GM11168 (cell line): Measurements from ENCODE around the gene TMEM235.

Experiments
- in situ Hi-C: fragments of 300-500 bp; cut with MboI; formaldehyde crosslinking; loops from one replicate; pipeline ENCODE4 v1.12.0; 2022; ENCODE audit warnings: low sequenced_read_pairs; ENCODE audit not compliant: unreplicated experiment

Gene TMEM235

DNA sequence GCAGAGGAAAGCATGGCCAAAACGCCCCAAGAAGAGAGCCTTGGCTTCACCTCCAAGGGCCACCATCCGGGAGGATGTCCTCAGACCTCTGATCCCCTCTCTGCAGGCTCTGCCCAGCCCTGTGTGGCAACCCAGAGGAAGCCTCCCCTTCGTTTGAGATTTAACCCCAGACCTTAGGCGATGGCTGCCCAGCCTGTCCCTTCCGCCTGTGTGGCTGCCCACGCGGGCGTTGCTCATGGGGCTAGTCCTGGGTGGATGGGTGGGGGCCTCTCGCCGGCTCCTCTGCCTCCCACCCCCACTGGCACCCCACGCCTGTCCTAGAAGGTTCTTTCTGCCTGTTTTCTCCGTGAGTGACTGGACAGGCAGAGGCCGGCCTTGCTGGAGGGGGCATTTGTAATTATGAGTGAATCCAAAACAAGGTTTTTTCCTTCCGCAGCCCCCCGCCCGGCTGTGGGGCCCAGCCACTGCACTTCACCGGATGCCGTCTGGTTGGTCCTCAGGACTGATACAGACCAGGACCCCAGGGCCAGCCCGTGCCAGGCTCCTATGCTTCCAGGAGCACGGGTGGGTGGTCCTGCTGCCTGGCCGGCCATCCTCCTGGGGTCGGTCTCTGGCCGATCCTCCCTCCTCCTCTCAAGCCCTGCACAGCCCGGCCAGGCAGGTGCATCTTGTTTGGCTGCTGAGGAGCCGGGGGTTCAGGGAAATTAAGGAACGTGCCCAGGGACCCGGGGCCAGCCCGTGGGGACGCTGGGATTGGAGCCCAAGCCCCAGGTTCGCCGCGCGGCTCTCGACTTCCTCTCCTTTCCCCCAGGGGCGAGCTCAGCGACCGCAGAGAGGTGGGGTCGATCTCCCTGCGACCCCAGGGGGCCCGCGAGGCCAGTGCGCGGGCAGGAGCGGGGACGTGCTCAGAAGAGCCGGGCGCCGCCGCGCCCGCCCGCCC lies at the start of gene TMEM235:
TMEM235 (plus strand) TSS at position 636 of the 940 bp plus-strand sequence. CDS start 393 bp downstream, outside the sequence.
- in situ Hi-C loops, result no loop called here

DNA sequence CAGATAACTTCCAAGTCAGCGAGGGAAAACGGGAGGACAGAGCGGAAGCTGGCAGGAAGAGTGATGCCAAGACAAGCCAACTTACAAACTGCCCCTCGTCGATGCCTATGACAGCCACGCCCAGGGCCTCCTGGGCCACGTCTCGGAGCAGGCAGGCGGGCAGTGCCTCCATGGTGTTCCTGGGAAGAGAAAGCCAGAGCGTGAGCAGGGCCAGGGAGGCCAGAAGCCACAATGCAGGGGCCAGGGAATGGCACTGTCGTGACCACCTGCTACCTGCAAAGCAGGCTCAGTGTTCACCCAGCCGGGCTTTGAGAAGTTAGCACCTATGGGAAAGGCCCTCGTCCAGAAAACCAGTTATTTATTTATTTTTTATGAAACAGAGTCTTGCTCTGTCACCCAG lies 48.9 kb upstream of the TMEM235 start:
- in situ Hi-C loops, result no loop called here

DNA sequence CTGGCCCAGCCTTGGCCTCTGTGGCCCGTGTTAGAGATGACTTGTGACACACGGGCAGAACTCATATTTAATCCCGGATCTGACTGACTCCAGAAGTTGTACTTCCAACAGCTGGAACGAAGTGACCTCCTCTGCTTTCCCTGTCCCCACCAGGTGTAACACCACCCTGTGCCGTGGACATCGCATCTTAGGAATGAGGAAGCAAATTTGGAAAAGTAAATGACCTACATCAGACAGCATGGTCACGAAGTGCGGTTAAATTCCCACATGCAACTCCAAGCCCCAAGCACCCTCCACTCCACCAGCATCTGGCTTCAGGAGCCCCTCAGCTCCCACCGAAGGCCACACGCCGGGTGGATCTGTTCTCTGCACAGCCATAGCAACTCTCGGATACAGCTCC lies 47.5 kb upstream of the TMEM235 start:
- in situ Hi-C loops, result no loop called here

DNA sequence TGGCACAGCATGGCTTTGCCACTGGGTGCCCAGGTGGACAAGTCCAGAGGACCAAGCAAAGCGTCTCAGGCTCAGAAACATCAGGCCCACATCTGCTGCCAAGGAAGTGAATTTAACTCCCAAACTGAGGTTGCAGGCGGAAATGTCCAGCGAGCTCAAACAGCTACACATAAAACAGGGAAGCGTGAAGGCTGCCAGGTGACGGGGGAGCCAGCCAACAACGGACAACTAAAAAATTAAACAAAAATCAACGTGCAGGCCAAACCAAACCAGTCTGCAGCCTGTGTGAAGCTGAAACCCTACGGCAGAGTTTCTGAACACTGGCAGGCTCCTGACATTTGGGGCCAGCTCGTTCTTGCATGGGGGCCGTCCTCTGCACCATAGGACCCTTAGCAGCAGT lies 47.1 kb upstream of the TMEM235 start:
- in situ Hi-C loops, result no loop called here

DNA sequence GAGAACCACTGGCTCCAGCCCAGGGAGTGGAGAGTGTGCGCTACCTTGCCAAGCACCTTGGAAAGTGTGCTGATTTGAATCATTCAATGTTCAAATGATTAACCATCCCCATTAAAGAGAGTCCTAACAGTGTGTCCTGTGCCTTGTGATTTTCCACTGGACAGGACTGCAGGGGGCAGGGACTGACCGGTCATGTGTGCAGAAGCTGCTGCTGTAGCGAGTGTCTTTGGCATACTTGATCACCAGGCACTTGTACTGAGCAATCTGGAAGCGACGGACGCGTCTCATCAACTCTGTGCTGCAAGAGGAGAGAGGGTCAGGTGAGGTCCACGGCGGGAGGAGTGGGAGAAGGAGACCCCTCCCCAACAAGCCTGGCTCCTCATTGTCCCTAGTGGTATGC lies 46.6 kb upstream of the TMEM235 start:
- in situ Hi-C loops, result no loop called here

DNA sequence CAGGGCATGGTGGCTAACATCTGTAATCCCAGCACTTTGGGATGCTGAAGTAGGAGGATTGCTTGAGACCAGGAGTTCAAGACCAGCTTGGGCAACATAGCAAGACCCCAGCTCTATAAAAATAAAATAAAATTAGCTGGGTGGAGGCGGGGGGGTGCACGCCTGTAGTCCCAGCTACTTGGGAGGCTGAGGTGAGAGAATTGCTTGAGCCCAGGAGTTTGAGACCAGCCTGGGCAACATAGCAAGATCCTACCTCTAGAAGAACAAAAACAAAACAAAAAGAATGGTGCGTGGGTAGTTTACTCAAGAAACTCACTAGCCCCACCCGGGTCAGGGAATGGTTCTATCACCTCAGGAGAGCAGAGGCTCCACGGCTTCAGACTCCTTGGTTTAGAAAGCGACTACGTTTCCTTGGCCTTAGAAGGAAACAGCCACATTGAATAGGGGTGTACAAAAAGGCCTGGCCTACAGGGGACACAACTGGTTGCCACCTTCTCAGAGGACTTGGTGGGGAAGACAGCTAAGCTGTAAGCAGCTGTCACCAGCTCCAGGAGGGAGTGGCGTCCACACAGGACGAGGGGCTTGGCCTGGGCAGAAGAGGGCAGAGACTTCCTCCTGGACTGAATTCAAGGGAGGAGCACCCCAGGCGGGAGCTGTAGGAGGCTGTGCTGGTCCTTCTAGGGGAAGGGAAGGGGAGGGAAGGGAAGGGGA lies 45.3 kb upstream of the TMEM235 start:
- in situ Hi-C loops, result no loop called here

DNA sequence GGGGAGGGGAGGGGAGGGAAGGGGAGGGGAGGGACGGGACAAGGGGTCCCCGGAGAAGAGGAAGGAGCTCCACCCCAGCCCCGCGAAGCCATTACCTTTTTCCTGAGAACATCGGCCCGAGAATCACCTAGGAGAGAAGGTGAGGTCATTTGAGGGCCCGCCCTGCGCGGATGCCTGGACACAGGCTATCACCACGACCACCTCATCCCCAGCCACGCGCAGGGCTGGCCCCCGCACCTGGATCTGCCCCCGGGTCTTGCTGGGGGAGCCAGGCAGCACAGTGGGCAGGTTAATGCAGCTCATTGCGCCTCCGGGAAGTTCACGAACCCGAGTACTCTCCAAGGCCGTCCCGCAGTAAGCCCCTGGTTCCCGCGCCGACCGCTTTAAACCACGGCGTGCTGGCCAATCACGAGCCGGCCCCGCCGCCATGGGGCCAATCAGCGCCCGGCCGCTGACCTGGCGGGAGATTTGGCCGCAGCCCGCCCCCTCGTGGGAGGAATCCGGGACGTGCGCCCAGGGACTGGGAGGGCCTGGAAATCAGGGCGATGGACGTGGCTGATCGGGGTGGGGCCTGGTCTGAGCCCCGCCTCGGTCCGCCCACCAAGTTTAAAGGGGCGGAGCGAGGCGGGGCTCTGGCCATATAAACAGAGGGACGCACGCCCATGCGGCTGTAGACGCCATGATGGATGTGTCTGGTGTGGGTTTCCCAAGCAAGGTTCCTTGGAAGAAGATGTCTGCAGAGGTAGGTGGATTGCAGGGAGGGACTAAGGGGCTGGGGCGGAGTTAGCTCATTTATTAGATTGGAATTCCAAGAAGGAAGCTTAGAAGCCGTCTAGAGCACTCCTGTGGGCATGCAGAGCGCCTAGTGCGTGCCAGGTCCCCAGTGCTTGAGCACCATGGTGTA lies 44.5 kb upstream of the TMEM235 start, which contains the start of the genes AFMID and TK1:
AFMID (plus strand) TSS at position 671 of the 904 bp plus-strand sequence; CDS start at position 680, 9 bp downstream.
TK1 (minus strand) TSS at position 361 of the 904 bp plus-strand sequence; CDS start at position 303, 58 bp downstream.
- in situ Hi-C loops, result no loop called here

DNA sequence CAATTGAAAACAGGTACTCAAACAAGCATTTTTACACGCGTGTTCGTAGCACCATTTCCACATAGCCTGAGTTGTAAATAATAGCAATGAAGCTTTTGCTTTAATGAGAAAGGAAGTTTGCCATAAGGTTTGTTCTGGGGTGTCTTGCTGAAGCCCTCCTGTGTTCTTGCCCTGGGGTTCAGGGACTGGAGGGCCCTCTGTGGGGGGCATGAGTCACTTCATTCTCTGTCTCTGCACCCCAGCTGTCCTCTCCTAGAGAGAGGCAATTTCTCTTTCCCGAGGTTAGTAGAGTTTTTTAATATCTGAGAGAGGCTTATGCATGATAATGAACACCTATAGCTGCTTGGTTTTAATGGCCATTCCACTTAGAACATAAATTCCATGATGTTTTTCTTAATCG lies 34.7 kb upstream of the TMEM235 start:
- in situ Hi-C loops, result no loop called here

DNA sequence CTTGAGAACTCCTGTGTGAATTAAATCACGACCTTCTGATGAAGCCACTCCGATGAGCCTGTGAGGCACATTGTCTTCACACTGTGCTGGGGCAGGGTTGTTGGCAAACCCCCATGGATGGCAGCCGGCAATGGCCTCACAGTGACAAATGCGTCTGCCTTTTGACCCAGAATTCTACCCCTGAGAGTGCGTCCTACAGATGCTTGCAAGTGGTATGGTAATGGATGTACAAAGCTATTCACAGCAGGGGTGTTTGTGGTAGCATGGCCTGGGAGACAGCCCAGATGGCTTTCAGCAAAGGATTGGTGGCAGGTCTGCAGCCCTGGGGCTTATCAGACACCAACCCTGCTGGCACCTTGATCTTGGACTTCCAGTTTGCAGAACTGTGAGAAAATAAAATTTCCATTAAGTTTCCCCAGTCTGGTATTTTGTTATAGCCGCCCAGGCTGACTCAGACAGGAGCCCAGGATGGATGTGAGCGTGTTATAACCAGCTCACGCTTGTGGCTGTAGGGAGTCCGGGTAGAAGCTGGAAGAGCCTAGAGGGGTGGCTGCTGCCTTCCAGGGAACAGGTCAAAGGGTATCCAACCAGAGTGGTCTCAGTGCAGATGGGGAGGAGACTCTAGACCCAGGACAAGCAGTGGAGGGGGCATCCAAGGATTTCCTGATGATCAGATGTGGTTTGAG lies 34.1 kb upstream of the TMEM235 start:
- in situ Hi-C loops, result no loop called here

DNA sequence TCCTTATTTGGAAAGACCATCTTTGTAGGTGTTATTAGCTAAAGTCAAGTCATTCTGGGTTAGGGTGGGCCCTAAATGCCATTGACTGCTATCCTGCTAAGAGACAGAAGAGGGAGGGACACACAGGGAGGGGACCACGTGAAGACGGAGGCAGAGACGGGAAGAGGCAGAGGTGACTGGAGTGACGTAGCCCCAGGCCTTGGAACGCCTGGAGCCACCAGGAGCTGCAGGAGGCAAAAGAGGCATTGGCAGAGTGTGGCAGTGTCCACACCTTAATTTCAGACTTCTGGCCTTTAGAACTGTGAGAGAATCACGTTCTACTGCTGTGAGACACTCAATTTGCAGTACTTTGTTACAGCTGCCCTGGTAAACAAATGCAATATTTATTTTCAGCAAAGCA lies 31.0 kb upstream of the TMEM235 start:
- in situ Hi-C loops, result no loop called here

DNA sequence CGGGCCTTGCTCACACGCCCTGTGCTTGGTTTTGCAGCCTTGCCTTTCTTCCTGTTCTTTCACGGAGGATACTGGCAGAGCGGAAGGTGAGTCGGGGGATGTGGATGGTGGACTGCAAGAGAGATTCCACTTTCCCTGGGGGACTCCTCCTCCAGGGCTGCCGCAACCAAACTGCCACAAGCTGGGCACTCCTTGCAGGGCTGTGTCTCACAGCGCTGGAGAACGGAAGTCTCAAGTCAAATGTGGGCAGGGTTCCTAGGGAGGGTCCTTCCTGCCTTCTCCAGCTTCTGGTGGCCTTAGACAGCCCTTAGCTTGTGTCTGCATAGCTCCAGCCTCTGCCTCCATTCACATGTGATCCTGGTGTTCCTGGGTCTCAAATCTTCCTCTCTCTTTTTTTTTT lies 28.8 kb upstream of the TMEM235 start:
- in situ Hi-C loops, result no loop called here

DNA sequence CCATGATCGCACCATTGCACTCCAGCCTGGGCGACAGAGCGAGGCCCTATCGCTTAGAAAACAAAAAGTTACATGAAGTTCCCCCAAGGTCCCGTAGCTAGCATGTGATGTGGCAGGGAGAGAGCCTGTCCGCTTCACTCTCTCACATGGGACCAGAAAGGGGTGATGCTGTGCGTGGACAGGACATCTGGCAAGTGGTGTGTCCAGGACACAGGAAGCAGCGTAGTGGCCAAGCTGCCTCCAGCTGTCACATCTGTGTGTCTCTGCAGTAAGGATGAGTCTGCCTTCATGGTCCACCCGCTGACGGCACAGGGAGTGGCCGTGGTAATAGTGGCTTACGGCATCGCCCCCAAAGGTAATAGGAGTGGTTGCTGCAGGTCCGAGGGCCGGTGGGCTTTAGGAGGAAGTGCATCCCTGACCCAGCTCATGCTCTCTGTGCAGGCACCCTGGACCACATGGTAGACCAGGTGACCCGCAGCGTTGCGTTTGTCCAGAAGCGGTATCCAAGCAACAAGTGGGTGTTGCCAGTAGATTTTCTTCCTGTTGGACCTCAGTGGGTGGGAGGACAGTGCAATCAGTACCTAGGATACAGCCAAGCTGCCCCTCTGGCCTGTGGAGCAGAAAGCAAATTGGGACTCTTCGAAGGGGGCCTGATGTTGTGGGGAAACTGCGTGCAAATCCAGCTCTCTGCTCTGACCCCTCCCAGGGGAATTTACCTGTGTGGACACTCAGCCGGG lies 26.9 kb upstream of the TMEM235 start:
- in situ Hi-C loops, result no loop called here

DNA sequence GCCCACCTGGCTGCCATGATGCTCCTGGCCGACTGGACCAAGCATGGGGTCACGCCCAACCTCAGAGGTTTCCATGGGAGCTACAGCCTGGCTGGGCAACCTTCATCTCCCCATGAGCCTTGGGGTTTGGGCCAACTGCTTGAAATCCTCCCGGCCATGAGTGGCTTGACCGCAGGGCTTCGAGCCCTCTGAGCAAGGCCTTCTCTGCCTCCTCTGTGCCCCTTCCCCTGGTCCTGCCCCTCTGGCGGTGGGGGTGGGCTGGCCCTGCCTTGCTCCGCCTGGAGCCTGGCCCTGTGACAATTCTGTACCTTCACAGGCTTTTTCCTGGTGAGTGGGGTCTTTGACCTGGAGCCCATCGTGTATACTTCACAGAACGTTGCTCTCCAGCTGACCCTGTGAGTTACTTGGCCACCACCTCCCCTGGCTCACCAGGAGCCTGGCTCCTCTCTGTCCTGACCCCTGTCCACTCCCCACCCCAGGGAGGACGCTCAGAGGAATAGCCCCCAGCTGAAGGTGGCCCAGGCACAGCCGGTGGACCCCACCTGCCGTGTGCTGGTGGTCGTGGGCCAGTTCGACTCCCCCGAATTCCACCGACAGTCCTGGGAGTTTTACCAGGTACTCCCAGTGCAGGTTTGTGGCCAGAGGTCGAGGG lies 26.2 kb upstream of the TMEM235 start:
- in situ Hi-C loops, result no loop called here

DNA sequence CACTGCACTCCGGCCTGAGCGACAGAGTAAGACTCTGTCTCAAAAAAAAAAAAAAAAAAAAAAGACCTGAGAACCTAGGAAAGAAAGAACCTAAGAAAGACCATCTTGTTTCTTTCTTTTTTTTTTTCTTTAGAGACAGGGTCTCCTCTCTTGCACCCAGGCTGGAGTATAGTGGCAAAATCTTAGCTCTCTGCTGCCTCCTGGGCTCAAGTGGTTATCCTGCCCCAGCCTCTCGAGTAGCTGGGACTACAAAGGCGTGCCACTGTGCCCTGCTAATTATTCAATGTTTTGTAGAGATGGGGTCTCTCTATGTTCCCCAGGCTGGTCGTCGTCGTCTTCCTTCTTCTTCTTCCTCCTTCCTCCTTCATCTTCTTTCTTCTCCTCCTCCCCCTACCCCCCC lies 25.1 kb upstream of the TMEM235 start:
- in situ Hi-C loops, result no loop called here

DNA sequence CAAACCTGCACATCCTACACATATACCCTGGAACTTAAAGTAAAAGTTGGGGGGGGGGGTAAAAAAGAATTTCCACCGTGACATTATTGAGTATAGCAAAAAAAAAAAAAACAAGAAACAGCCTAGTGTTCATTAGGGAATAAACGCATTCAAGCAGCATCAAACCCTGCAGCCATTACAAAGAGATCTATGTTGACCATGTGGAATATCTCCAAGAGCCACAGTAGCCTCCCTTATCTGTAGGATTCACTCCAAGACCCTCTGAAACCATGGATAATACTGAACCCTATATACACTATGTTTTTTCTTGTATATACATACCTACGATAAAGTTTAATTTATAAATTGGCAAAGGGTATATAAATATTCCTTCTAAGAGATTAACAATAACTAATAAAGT lies 22.9 kb upstream of the TMEM235 start:
- in situ Hi-C loops, result no loop called here

DNA sequence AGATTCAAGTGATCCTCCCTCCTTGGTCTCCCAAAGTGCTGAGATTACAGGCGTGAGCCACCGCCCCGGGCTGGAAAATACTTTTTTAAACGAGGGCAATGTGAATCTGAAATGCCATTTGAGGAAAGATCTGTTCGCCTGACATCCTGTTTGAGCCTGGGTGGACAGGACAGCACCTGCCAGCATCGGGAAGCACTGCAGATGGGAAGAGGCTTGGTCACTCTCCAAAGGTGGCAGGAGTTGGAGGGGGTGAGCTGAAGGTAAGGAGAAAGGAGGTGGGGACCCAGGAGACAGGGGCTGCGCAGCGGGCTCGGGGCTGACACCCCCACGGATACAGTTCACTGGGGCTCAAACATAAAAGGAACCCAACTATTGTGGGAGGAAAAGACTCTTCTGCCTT lies 21.3 kb upstream of the TMEM235 start:
- in situ Hi-C loops, result no loop called here

DNA sequence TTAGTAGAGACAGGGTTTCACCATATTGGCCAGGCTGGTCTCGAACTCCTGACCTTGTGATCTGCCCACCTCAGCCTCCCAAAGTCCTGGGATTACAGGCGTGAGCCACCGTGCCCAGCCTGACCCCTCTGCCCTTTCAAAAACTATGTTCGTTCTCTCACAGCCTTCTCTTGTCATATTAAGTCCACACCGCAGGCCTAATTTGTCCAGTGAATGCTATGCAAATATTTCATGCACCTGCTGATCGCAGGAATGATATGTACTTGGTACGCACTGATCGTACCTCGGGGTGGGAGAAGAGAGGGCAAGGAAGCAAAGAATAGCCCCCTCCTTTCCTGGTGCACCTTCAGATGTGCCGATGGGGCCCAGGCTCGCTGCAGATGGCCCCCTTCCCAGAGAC lies 20.4 kb upstream of the TMEM235 start:
- in situ Hi-C loops, result no loop called here

DNA sequence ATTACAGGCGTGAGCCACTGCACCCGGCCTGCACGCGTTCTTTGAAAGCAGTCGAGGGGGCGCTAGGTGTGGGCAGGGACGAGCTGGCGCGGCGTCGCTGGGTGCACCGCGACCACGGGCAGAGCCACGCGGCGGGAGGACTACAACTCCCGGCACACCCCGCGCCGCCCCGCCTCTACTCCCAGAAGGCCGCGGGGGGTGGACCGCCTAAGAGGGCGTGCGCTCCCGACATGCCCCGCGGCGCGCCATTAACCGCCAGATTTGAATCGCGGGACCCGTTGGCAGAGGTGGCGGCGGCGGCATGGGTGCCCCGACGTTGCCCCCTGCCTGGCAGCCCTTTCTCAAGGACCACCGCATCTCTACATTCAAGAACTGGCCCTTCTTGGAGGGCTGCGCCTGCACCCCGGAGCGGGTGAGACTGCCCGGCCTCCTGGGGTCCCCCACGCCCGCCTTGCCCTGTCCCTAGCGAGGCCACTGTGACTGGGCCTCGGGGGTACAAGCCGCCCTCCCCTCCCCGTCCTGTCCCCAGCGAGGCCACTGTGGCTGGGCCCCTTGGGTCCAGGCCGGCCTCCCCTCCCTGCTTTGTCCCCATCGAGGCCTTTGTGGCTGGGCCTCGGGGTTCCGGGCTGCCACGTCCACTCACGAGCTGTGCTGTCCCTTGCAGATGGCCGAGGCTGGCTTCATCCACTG lies 17.3 kb upstream of the TMEM235 start, which contains the start of gene BIRC5:
BIRC5 (plus strand) TSS at position 238 of the 690 bp plus-strand sequence; CDS start at position 302, 64 bp downstream.
- in situ Hi-C loops, result no loop called here
